ENCODE measurements around the gene MRPS27. TPM values are rescaled to one million over a fixed set of nuclear protein-coding genes. Genes with fewer than 3 reads are reported as not detected.

The MRPS27 gene
- total and polyA plus RNA-seq, 9 of the 15 experiments (the other 6 are each of a cell fraction or from before 2014, with no cell fraction given) = 73.6 to 144 (median 106) TPM

- 94% methylated on average over 4 of the region's 4 CpGs for WGBS (ENCODE audit: insufficient coverage, low coverage, missing lambda C conversion rate)
- no peak for TF ChIP-seq BMI1 (IDR thresholded peaks at IDR 0.05; ENCODE audit: low read length)
- no peak for TF ChIP-seq SREBF1 (IDR thresholded peaks at IDR 0.05; ENCODE audit: borderline replicate concordance, low read depth, low read length)
- TF ChIP-seq ZNF668 (CRISPR knock-in tag; IDR thresholded peaks at IDR 0.05) = no peak
- TF ChIP-seq YY1 (IDR thresholded peaks at IDR 0.05; ENCODE audit: borderline replicate concordance in 1 of 3, control insufficient read depth in 1 of 3, extremely low read depth in 1 of 3, insufficient read depth in 3 of 3, insufficient read length in 1 of 3, insufficient replicate concordance in 2 of 3, low read depth in 1 of 3, low read length in 2 of 3) = no peak
- no peak for TF ChIP-seq PHF21A (IDR thresholded peaks at IDR 0.05; ENCODE audit: borderline replicate concordance, low read depth)
- TF ChIP-seq ZFX (CRISPR knock-in tag; IDR thresholded peaks at IDR 0.05) = no peak
- no peak for TF ChIP-seq E2F1 (CRISPR knock-in tag; IDR thresholded peaks at IDR 0.05)
- TF ChIP-seq HES1 (IDR thresholded peaks at IDR 0.05; ENCODE audit: low read depth) = no peak
- TF ChIP-seq CBX1 (IDR thresholded peaks at IDR 0.05; ENCODE audit: low read depth) = no peak
- TF ChIP-seq PML (IDR thresholded peaks at IDR 0.05; ENCODE audit: low read length) = no peak
- TF ChIP-seq ZBTB43 (CRISPR knock-in tag; IDR thresholded peaks at IDR 0.05) = no peak
- TF ChIP-seq ZNF146 (CRISPR knock-in tag; IDR thresholded peaks at IDR 0.05; ENCODE audit: unreplicated experiment) = no peak
- no peak for TF ChIP-seq GABPB1 (CRISPR knock-in tag; IDR thresholded peaks at IDR 0.05)
- TF ChIP-seq FOXO4 (CRISPR knock-in tag; IDR thresholded peaks at IDR 0.05) = no peak
- TF ChIP-seq PYGO2 (tag; IDR thresholded peaks at IDR 0.05) = no peak
- TF ChIP-seq ZNF174 (CRISPR knock-in tag; IDR thresholded peaks at IDR 0.05) = no peak
- no peak for TF ChIP-seq PHB2 (IDR thresholded peaks at IDR 0.05; ENCODE audit: low read depth)
- no peak for TF ChIP-seq GTF2B (IDR thresholded peaks at IDR 0.05; ENCODE audit: extremely low read depth, insufficient read length)
- no peak for TF ChIP-seq ZNF445 (CRISPR knock-in tag; IDR thresholded peaks at IDR 0.05; ENCODE audit: low read depth)
- no peak overlapping the region for H3K9ac ChIP-seq (ENCODE audit: insufficient read depth in 1 of 2, low read depth in 2 of 2, low read length in 2 of 2)
- peaks cover 31% of the 10 kb centered on the region for H3K79me2 ChIP-seq (ENCODE audit: control insufficient read depth, insufficient read depth, low read length)
- peaks cover 80% of the 10 kb centered on the region for H3K36me3 ChIP-seq (ENCODE audit: control insufficient read depth, insufficient read depth, low read length)
- POLR2A ChIA-PET = interaction anchor here (0.6 kb wide), 1 partner anchor 24 kb away, joined by 3 read pairs; the partner anchor contains the start of gene MRPS27
- intact Hi-C loops (cut with micrococcal nuclease) (no loop called here), in situ Hi-C loops (cut with MboI) (no loop called here)
- H3K27ac ChIP-seq (ENCODE audit: extremely low read depth, low read depth, low read length) = no peak overlapping the region
- H3K27me3 ChIP-seq (ENCODE audit: control insufficient read depth in 2 of 2, insufficient read depth in 2 of 2, low read length in 2 of 2) = no peaks in the 10 kb centered on the region
- peaks cover 3 to 7% of the 10 kb centered on the region in 2 experiments; a peak in 3 of 5 replicates for H3K4me1 ChIP-seq (replicated peaks in 1 of 2; ENCODE audit: control insufficient read depth in 2 of 2, insufficient read depth in 2 of 2, low read length in 2 of 2)
- no peak overlapping the region for H2AFZ ChIP-seq (ENCODE audit: low read depth, low read length)
- ATAC-seq (no peak), DNase-seq (ENCODE audit: extremely low read depth in 1 of 4, low spot score in 3 of 4) (no peak), FAIRE-seq (no peak)
- H3K9me3 ChIP-seq (replicated peaks; ENCODE audit: control insufficient read depth, insufficient read depth, low read depth, low read length) = no peaks in the 10 kb centered on the region
- CTCF ChIA-PET (ENCODE audit: low intra/inter-chr PET ratio) = no interaction called here
- H3K9me1 ChIP-seq (ENCODE audit: control insufficient read depth, insufficient read depth, low read length) = no peaks in the 10 kb centered on the region
- H3K4me2 ChIP-seq (ENCODE audit: insufficient read depth, low read length) = no peak overlapping the region
- no TSS peak for BruUV-seq (replicated peaks)
- H4K20me1 ChIP-seq (replicated peaks; ENCODE audit: control insufficient read depth, insufficient read depth, low read length) = no peaks in the 10 kb centered on the region
- H3K4me3 ChIP-seq = no peak overlapping the region
These were observed 24.5 kb downstream of the MRPS27 start for GRCh38 chr5:72295539-72295938.
